ENCODE data around the gene NPBWR2.

- no peak for TF ChIP-seq MEF2A (IDR thresholded peaks at IDR 0.05; ENCODE audit: borderline replicate concordance, low read depth)
- no peak for TF ChIP-seq CTCF (IDR thresholded peaks at IDR 0.05)
- TF ChIP-seq MAX (IDR thresholded peaks at IDR 0.05; ENCODE audit: low read depth): no peak
- no peak for TF ChIP-seq SIN3A (IDR thresholded peaks at IDR 0.05; ENCODE audit: borderline replicate concordance, low read depth, low read length)
- TF ChIP-seq POLR2AphosphoS5 (IDR thresholded peaks at IDR 0.05; ENCODE audit: low read depth, low read length): no peak
- TF ChIP-seq NFIC (IDR thresholded peaks at IDR 0.05; ENCODE audit: borderline replicate concordance): no peak
- no peak for TF ChIP-seq JUND (IDR thresholded peaks at IDR 0.05)
- no peak for TF ChIP-seq ELF1 (IDR thresholded peaks at IDR 0.05)
- TF ChIP-seq EZH2phosphoT487 (IDR thresholded peaks at IDR 0.05; ENCODE audit: borderline replicate concordance, low read depth): no peak
- TF ChIP-seq REST (IDR thresholded peaks at IDR 0.05; ENCODE audit: low read depth, low read length): no peak
Observed at GRCh38 chr20:64074184-64074789, 33.1 kb downstream of the NPBWR2 start.

Measured in SK-N-SH (cell line).